Measurements from ENCODE around the gene MTG1.
"Not testable (repeated sequence)": the region's sequence is repeated elsewhere in the genome, so short reads cannot be mapped to it uniquely, and the experiment has no call there.

MTG1 gene

DNA sequence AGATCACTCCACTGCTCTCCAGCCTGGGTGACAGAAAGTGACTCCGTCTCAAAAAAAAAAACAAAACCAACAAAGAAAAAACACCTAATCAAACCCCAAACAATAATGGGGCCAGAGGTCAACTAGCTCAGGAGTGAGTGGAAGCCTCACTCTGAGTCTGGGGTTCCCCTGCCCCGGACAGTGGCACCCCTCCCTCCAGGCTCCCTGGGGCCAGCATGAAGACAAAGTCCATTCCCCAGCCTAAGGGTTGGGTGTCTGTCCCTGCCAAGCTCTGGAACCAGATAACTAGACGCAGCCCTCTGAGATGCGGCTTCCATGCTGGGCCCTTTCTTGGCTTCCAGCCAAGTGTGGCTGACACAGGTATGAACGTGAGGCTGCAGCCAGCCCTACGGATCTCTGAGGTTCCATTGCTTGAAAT, 34.4 kb upstream of the MTG1 start:
- peak; percentile 42 for DNase-seq

DNA sequence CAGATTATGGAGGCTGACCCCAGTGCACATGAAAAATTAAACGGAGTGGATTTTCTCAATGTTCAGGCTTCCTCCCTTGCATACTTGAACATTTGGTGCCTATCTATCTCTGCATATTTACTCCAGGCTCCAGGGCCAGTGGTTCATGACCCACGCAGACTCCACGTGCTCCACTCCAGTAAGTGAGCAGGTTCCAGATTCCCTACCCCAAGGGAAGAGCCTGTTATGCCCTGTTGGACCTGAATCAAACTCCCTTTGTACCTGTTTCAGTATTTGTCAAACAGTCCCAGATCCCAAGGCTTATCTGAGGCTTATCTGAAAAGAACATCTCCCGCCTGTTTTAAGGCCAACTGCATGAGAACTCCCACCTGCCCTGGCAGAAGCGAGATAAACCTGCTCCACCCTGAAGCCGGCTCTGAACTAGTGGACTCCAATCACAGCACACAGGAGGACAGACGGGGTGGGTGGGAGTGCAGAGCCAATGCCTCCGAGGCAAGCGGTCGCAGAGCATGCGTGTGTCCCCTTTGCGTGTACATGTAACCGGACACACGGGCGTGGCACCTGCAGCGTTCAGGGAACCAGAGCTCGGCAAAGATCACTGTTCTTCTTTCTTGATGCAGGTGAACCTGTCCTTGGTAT, 33.9 kb upstream of the MTG1 start:
- DNase-seq: no peak

DNA sequence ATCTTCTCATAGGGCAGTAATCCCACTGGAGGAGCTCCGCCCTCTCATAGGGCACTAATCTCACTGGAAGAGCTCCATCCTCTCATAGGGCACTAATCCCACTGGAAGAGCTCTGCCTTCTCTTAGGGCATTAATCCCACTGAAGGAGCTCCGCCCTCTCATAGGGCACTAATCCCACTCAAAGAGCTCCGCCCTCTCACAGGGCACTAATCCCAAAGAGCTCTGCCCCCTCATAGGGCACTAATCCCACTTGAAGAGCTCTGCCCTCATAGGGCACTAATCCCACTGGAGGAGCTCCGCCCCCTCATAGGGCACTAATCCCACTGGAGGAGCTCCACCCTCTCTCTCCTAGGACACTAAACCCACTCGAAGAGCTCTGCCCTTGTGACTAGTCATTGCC, 32.7 kb upstream of the MTG1 start:
- DNase-seq: no peak

DNA sequence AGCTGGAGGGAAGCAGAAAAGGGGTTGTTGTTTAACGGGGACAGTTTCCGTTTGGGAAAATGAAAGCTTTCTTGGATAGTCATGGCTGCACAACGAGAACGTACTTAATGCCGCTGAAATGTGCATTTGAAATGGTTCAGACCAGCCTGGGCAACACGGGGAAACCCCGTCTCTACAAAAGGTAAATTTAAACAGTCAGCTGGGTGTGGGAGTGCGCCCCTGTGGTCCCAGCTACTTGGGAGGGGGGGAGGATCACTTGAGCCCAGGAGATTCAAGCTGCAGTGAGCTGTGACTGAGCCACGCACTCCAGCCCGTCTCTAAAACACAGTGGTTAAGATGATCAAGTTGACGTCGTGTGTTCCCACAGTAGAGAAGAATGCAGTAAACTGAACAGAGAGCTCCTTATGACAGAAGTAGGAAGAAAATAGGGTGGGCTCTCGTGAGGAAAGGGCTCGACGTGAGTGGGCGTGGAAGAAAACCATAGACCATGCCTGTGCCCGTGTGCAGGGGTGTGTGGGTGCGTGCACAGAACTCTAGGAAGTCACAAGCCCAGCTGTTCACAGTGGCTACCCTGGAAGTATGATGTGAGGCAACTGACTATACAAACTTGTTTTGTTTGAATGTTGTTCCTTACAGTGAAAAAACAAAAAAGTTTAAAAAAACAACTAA, 32.0 kb upstream of the MTG1 start:
- DNase-seq: no peak

DNA sequence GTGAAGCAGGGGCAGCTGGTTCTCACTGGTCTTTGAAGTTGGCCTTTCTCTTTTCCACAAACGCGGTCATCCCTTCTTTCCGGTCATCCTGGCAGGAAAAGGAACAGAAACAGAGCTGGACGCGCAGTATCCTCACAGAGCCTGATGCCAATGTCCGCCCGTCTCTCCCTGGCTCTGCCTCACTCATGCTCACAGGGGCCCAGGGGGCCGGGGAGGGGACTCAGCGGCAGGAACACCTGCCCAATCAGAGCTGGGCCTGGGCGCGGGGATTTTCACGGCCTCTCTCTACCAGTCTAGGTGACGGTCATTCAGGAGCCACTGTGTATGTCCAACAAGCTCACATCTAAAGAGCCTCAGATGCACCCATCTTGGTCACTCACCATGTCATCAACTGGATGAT, 31.1 kb upstream of the MTG1 start:
- no peak for DNase-seq

DNA sequence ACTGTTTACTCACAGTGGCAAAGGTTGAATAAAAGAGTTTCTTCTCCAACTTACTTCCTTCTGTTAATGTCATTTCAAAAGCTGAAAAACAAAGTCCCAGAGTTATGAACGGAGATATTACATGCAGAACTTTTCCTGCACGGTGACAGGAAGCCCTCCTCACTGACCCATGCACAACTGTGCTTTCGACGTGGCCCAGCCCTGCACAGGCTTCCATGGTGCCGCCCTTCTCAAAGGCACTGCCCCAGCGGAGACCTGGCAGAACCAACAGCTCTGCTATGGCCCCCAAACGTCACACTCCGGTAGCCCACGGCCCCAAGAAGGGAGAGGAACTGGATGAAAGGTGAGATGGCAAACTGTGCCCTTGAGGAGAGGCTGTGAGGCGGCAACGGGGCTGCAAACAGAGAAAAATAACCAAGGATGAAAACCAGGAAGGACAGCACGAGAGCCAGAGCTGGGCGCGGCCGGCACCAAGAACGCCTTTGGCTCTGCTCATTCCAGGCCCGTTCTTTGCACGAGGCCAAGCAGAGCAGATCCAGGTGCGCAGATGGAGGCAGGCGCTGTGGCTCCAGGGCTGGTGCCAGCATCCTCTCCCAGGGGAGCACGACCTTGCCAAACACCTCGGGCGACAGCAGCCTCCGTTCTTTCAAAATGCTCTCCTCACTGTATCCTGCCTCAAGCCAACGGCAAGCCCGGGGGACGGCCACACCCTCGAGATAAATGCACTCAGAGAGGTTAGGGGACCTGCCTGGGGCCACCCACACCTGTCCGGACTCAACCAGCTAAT, 29.1 kb upstream of the MTG1 start:
- no peak for DNase-seq

DNA sequence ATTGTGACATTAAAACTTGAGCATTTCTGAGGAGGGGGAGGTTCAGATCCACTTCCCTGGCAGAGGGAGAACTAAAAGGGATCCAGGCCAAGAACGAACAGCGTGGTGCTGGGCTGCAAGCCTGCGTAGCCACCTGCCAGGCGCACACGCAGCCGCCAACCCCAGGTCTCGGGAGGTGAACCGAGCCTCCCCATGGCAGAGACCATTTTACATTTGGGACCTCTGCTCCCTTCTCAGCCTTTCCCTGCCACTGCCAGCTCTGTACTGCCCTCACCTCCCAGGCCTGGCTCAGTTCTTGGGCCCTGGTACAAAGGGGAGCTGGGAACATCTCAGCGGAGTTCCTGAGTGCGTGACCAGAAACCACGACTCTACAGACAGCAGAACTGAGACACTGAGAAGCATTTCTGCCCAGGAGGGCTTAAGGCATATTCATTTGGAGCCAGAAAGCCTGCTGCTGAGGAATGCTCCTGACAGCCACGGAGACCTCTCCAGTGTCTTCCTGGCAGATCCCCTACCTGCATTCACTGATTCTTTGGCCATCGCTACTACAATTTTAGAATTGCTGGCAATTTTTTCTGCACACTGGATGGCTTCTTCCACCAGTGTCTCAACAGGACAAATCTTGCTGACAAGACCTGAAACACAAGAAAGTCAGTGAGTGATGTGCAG, 28.4 kb upstream of the MTG1 start:
- DNase-seq: no peak

DNA sequence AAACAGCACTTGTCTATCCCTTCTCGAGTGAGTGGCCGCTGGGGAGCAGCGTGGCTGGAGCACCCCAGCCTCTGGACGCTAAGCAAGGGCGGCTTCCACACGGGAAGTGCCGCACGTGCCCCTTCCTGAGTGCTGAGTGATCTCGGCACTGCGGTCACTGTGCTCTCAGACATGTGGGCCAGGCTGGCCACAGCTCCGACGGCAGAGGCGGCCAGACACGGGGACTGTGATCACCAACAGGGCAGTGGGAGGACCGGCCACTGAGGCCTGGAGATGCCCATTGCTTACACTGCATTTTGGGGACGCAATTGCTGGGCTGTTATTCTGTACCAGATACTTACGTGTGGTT, 27.9 kb upstream of the MTG1 start:
- DNase-seq: no peak

DNA sequence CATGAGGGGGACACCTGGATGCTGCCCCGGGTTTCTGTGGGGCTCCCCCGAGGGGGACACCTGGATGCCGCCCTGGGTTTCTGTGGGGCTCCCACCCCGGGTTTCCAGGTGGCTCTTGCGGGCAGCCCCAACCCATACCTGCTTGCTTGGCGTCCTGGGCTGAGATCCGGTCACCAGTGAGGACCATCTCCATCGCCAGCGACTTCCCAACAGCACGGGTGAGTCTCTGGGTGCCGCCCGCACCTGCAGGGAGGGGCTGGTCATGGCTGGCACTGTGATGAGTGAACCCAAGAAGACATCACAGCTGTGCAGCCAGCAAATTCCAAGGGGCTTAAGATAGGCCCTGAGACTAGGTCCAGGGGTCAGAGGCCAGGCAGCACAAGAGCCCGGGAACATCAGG, 27.2 kb upstream of the MTG1 start:
- DNase-seq: no peak

DNA sequence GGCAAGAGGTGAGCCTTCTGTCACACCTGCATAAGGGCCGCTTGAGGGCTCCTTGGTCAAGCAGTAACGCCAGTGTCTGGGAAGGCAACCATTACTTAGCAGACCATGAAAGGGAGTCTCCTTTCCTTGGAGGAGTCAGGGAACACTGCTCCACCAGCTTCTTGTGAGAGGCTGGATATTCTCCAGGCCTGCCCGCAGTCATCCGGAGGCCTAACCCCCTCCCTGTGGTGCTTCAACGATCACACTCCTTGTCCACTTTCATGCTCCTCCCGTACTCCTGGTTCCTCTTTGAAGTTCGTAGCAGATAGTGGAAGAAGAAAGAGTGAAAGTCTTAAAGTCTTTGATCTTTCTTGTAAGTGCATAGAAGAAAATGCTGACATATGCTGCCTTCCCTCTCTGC, 26.5 kb upstream of the MTG1 start:
- DNase-seq: not testable (repeated sequence)

DNA sequence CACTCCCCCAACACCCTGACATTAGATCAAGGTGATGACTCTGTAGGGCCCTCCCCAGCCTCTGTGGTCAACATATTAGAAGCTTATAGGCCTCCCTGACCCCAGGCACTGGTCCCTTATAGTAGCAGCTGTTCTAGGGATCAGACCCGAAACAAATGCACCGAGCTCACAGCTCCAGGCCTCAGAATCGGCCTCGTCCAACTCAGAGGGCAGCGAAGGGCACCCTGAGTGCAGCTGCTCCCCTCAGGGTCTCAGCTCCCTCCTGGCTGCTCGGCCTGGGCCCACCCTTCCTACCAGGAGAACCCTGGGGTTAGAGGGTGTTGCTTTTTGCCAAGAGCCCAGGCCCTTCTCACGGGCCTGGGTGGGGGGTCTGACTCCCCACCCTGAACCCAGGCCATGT, 25.8 kb upstream of the MTG1 start:
- no peak for DNase-seq

DNA sequence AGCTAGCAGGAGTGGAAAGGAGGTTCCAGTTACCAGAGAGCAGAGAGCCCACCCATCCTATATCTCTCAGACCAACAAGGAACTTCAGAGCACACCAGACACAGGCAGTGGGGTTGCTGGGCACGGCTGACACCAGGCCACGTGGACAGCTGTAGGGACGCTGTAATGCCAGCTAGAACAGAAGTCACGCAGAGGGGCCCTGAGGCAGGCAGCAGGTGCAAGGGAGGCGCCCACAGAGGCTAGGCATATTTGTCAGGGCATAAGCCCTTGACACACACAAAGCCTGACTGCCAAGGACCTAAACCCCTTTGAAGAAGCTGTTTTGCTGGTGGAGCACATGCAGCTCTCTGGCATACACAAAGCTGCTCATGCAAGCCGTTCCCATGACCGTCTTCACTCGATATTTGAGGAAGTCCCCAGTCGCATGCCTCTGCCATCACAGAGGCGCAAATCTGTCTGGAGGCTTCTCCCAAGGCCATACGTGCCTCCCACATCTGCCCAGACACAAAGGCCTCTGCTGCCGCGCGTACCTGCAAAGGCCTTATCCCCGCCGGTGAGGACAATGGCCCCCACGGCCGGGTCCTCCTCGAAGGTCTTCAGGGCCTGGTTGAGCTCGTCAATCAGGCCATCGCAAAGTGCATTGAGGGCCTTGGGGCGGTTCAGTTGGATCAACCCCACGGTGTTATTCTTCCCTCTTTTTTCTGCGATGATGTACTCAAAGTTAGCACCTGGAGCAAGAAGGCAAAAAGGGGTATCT, 23.7 kb upstream of the MTG1 start:
- DNase-seq: no peak

DNA sequence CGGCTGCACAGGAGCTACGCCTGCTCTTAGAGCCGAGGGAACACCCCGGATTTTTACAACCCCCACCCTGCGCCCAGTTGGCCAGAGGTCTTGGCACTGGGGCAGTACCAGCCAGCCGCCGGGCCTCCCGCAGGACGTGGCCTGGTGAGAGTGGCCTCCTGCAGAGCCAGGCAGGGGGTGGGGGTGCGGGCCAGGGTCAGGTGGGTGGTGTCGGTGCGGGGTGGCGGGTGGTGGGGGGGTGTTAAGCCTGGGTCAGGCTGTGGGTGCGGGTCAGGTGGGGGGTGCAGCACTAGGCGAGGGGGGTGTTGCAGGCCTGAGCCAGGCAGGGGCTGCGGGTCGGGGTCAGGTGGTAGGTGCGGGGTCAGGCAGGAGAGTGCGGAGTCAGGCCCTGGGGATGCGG, 21.4 kb upstream of the MTG1 start:
- DNase-seq: no peak

DNA sequence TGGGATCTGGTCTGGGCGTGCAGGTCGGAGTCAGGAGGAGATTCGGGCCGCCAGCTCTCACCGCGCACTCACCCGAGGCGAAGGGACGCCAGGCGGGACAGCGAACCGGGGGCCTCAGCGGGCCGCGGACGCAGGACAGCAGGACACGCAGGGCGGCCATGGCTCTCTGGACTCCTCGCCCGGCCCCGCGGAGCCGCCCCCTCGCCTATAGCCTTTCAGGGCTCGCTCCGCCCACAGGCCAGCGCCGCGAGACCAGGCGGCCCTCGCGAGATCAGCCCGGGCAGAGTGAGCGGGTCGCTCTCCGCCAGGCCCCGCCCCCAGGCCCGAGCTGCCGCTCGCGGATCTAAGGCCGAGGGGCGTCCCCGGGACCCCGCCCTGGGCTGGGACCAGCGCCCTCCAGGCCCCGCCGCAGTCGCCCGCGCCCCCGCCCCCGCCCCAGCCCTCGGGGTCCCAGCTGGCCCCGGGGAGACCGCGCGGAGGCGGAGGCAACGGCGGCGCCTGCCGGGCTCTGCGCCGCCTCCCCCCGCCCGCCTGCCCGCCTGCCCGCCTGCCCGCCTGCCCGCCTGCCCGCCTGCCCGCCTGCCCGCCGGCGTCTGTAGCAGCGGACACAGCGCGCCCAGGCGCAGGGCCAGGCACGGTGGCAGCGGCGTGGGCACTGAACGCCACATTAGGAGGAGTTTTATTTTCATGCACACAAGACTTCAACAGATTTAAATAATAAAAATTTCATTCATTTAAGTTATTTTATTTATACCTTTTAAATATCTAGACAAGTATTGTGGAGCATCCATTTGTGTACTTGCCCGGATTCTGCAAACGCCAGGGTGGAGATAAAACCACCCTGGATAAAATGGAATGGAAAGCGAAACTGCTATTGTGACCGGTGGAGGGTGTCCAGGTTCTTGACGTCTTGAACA, 20.5 kb upstream of the MTG1 start, which contains the start of gene ECHS1:
Gene ECHS1, minus strand, starts transcription at position 181 of the 917 bp plus-strand sequence. Its CDS starts 21 bp downstream, at position 160.
- peak; percentile 93 for DNase-seq

DNA sequence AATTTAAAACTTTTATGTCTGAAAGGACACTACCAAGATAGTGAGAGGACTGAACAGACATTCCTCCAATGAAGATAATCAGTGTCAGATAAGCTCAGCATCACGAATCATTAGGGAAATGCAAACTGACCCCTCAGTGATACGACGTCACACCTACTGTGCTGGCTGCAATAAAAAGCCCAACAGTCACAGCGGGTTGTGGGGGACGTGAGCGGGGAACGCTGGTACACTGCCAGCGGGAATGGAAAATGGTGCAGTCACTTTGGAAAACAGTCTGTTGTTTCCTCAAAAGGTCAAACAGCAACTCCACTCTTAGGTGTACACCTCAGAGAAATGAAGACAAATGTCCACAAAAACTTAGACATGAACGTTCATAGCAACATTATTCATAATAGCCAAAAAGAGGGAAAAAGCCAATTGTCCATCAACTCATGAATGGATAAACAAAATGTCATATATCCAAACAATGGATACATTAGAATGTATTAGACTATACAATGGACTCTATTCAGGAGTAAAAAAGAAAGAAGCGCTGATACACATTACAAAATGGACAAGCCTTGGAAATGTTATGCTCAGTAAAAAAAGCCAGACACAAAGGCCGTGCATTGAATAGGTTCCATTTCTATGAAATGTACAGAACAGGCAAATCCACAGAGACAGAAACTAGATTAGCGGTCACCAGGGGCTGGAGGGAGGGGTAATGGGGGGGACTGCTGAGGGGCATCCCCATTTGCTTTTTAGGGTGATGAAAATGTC, 18.4 kb upstream of the MTG1 start:
- no peak for DNase-seq

DNA sequence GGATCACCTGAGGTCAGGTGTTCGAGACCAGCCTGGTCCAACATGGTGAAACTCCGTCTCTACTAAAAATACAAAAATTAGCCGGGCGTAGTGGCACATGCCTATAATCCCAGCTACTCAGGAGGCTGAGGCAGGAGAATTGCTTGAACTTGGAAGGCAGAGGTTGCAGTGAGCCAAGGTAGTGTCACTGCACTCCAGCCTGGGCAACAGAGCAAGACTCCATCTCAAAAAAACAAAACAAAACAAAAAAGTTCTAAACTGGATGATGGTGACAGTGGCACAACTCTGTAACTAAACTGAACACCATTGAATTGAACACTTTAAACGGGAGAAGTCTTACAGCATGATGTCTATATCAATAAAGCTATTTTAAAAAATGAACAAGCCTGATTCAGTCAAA, 17.8 kb upstream of the MTG1 start:
- DNase-seq: not testable (repeated sequence)

DNA sequence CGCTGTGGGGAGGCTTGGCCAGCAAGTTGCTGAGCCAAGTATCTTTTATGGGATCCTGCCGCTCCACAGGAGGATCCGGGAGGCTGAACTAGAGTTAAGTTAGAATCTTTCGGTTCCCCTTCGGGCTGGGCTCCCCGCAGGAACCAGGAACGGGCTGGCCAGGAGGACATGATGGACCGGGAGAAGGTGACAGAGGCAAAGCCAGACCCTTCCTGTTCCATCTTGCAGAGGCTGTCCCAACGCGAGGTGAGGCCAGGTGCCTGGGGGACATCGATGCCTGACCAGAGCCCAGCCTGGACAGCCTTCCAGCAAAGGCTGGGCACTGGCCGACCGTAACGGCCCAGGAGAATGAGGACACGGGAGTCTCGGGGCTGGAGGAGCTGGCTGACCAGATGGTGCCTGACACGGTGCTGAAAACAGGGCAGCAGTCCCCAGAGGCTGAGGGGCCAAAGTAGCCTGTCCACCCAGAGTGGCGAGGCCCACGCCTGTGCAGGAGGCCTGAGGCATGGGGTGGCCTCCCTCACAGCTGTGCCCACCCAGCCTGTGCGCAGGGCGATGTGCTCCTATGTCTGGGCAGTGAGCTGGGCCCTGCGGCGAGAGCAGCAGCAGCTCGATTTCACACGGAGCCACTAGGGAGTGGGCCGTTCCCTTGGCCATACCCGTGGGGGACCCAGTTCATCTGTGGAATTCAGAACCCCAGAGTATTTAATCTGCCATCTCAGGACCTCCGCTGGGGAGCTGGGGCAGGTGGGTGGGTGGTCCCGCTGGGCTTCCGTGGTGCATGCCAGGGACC, 16.7 kb upstream of the MTG1 start:
- no peak for DNase-seq

DNA sequence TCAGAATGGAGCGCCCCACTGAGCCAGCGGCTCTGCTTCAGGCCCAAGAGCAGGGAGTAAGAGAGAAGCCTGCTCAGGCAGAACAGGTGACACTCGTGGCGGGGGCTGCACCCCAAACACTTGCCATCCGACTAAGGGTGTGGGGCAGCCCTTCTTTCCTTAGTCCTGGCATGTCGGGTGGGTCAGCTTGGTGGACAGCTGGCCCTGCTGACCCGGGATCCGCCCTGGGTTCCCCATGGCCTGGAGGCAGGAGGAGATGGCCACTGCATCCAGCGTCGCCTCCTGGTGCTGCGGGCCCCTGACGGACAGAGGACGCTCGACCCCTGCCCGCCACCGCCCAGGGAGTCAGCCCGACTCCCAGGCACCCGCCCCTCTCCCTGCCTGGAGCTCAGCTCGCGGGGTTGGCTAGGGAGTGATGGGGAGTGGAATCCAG, 16.1 kb upstream of the MTG1 start:
- DNase-seq: no peak

DNA sequence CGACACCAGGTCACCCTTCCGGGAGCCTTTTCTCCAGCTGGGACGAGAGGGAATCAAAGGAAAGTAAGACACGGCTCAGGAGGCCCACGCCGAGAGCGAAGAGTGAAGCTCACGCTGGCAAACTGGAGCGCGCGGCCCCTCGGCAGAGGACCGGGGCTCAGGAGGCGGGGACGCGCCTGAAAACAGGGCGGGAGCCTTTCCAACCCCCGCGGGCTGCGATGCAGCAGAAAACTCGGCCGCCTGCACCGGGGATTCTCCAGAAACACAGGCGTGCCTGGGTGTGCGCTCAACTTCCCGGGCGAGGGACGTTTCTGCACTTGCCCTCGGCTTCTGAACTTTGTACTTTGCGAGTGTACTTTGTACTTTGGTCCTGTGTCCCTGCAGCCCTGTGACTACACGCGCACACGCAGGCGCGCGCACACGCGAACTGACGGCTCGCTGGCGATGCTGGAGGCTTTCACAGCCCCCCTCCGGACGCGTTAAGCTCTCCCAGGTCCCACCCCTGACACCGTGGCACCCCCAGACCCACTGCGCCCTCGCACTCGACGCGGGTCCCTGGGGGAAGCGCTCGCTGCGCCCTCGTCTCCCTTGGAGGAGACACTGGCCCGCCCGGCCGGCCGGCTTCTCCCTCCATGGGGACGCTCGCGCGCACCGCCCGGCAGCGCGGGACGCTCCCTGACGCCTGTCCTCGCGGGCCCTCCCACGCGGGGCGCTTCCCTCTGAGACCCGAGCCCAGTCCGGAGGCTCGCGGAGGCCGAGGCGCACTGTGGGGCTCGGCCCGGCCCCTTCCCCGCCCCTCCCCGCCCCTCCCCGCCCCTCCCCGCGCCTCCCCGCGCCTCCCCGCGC, 15.5 kb upstream of the MTG1 start:
- DNase-seq: peak; percentile 59

Measured in CD4-positive, alpha-beta T cell treated with Interleukin-10 for 1 hour (primary cell).